Smooth muscle cell (in vitro differentiated cells): Measurements from ENCODE around the gene BET1L. TPM values are rescaled to one million over a fixed set of nuclear protein-coding genes. Genes with fewer than 3 reads are reported as not detected.

Experiments
- DNase-seq: peaks from one replicate; lab custom pipeline; 2025; ENCODE audit not compliant: unreplicated experiment; lab: John Stamatoyannopoulos, UW
- H2AFZ ChIP-seq: fragments of 200-600 bp; sonication (generic); 2 replicates; pipeline ENCODE4 v1.6.0; 2016; ENCODE audit warnings: antibody characterized with exemption, low read depth, mild to moderate bottlenecking
- H3F3A ChIP-seq: fragments of 200-600 bp; sonication (generic); 2 replicates; pipeline ENCODE4 v1.6.0; 2017; ENCODE audit warnings: antibody characterized with exemption, low read depth
- H3K27ac ChIP-seq: fragments of 200-600 bp; sonication (generic); 2 replicates; pipeline ENCODE4 v1.5.1; 2016; ENCODE audit warnings: low read depth, mild to moderate bottlenecking
- H3K27me3 ChIP-seq: fragments of 200-600 bp; sonication (generic); 2 replicates; pipeline ENCODE4 v1.6.1; 2016; ENCODE audit warnings: low read depth, mild to moderate bottlenecking
- H3K36me3 ChIP-seq: fragments of 200-600 bp; sonication (generic); 2 replicates; pipeline ENCODE4 v1.5.1; 2016; ENCODE audit warnings: low read depth
- H3K4me1 ChIP-seq: fragments of 200-600 bp; sonication (generic); 2 replicates; pipeline ENCODE4 v1.5.1; 2016; ENCODE audit warnings: low read depth
- H3K4me2 ChIP-seq: fragments of 200-600 bp; sonication (generic); 2 replicates; pipeline ENCODE4 v1.6.0; 2016; ENCODE audit warnings: mild to moderate bottlenecking
- H3K4me3 ChIP-seq: fragments of 200-600 bp; sonication (generic); 2 replicates; pipeline ENCODE4 v1.5.1; 2016; ENCODE audit warnings: mild to moderate bottlenecking
- H3K79me2 ChIP-seq: fragments of 200-600 bp; sonication (generic); 2 replicates; pipeline ENCODE4 v1.6.0; 2016; ENCODE audit warnings: low read depth, mild to moderate bottlenecking
- H3K9ac ChIP-seq: fragments of 200-600 bp; sonication (generic); 2 replicates; pipeline ENCODE4 v1.6.0; 2016; ENCODE audit warnings: low read depth
- H3K9me3 ChIP-seq: fragments of 200-600 bp; sonication (generic); replicated peaks from 2 replicates; pipeline ENCODE4 v1.5.1; 2016; ENCODE audit warnings: low read depth
- H4K20me1 ChIP-seq: fragments of 200-600 bp; sonication (generic); 2 replicates; pipeline ENCODE4 v1.6.0; 2016; ENCODE audit warnings: low read depth
- CTCF ChIP-seq: fragments of 200-600 bp; sonication (generic); IDR thresholded peaks from 2 replicates; pipeline ENCODE4 v1.5.1; 2017; ENCODE audit warnings: borderline replicate concordance, mild to moderate bottlenecking, antibody characterized with exemption; ENCODE audit not compliant: insufficient read depth, poor library complexity, severe bottlenecking
- WGBS: methylation state at CpG from one replicate; pipeline ENCODE4 v1.1.7; 2016; ENCODE audit warnings: low lambda C conversion rate; 5-methylcytosine and 5-hydroxymethylcytosine counted together
- polyA plus RNA-seq: library from polyadenylated mRNA; unstranded; fragments of >200 nt; fragmentation: Nextera tagmentation; extraction: Ambion mirVana; gene quantifications from 2 replicates; pipeline ENCODE4 v1.2.1, GENCODE V29; 2016
- total RNA-seq: library from RNA; depleted of rRNA; stranded (reverse); fragments of >200 nt; gene quantifications from 2 replicates; pipeline ENCODE4 v1.2.3, GENCODE V29; 2014

BET1L gene
- total and polyA plus RNA-seq, 2 experiments from 2014 or later = 40.5 to 97.4 TPM

GRCh38 chr11:199004-199581 is 8.1 kb downstream of the BET1L start:
- H3K27me3 ChIP-seq = no peaks in the 10 kb centered on the region
- no peak overlapping the region for H3K4me2 ChIP-seq
- H2AFZ ChIP-seq = no peak overlapping the region
- TF ChIP-seq CTCF = no peak
- no peaks in the 10 kb centered on the region for H3K9me3 ChIP-seq
- H3F3A ChIP-seq = no peaks in the 10 kb centered on the region
- H3K36me3 ChIP-seq = no peaks in the 10 kb centered on the region
- H3K79me2 ChIP-seq = peaks cover 14% of the 10 kb centered on the region
- no peak overlapping the region for H3K4me3 ChIP-seq
- 87% methylated on average over 13 of the region's 13 CpGs for WGBS
- no peaks in the 10 kb centered on the region for H3K4me1 ChIP-seq
- no peak for DNase-seq
- peaks cover 44% of the 10 kb centered on the region for H4K20me1 ChIP-seq
- no peak overlapping the region for H3K9ac ChIP-seq
- H3K27ac ChIP-seq = no peak overlapping the region

GRCh38 chr11:198236-198806 is 8.9 kb downstream of the BET1L start:
- H4K20me1 ChIP-seq = peaks cover 36% of the 10 kb centered on the region
- no peak for TF ChIP-seq CTCF
- DNase-seq = no peak
- no peaks in the 10 kb centered on the region for H3K4me1 ChIP-seq
- H3K4me3 ChIP-seq = no peak overlapping the region
- no peak overlapping the region for H3K27ac ChIP-seq
- H3K9ac ChIP-seq = no peak overlapping the region
- H3K36me3 ChIP-seq = no peaks in the 10 kb centered on the region
- H3F3A ChIP-seq = no peaks in the 10 kb centered on the region
- H3K27me3 ChIP-seq = no peaks in the 10 kb centered on the region
- no peaks in the 10 kb centered on the region for H3K9me3 ChIP-seq
- WGBS = 95% methylated on average over 21 of the region's 21 CpGs
- no peak overlapping the region for H3K4me2 ChIP-seq
- H3K79me2 ChIP-seq = peaks cover 8% of the 10 kb centered on the region
- H2AFZ ChIP-seq = no peak overlapping the region

GRCh38 chr11:197741-198235 is 9.4 kb downstream of the BET1L start:
- DNase-seq = no peak
- H3K27ac ChIP-seq = no peak overlapping the region

More at GRCh38 chr11:197741-198235, 9.4 kb downstream of the BET1L start:
- Histone ChIP-seq H3K27me3 (no peaks in the 10 kb centered on the region), H3K4me1 (no peaks in the 10 kb centered on the region), H3K79me2 (peaks cover 3% of the 10 kb centered on the region), H4K20me1 (peaks cover 31% of the 10 kb centered on the region), H3K4me3 (no peak overlapping the region), H3F3A (no peaks in the 10 kb centered on the region), H3K4me2 (no peak overlapping the region), H3K9ac (no peak overlapping the region), H3K36me3 (no peaks in the 10 kb centered on the region), H2AFZ (no peak overlapping the region), H3K9me3 (no peaks in the 10 kb centered on the region)
- TF ChIP-seq CTCF = no peak
- WGBS = 89% methylated on average over 9 of the region's 9 CpGs
